ENCODE results near the gene PEX14. TPM values are rescaled to one million over a fixed set of nuclear protein-coding genes. Genes with fewer than 3 reads are reported as not detected.

The PEX14 gene
- total and polyA plus RNA-seq, 9 of the 15 experiments (the other 6 are each of a cell fraction or from before 2014, with no cell fraction given) = 2.6 to 45.7 (median 22.7) TPM

DNA sequence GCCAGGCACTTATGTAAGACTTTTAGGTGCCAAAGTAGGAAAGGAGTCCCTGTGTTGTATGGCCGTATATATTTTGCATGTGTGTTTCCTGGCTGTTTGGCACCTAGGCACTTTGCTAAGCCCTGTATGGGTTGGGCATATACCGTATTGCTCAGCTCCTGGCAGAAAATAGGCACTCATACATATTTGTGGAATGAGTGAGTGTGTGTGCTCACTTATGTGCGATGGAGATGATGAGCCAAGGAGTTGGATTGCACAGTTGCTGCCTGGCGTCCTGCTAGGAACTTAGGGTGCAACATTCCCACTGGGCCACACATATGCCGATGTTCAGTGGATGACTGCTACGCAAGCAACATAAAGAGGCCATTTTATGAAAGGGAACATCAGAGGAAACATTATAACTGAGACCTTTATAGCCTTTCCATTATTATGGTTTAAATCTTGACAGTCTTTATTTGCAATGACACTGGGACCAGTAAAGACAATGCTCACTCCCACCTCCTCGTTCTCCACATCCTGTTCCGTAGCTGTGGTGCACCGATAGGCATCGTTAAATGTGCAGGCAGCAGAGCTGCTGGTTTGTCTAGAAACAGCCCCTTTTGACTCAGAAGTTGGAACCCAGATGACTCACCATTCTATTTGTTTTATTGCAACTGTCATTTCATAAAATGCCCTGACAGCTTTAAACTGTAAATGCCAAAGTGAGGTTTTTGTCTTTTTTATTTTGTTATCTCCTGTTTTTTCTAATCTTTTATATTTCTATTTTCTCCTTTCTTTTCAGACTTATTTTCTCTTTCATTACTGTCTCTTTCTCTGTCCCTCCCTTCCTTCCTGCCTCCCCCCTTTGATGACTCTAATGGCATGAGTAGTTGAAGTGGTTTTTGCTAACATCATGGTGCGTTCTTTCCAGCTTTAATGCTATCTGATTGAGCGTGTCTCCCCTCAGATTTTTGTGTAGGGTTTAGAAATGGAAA is 36.1 kb downstream of the PEX14 start (continued):
- TF ChIP-seq KLF16 (IDR thresholded peaks at IDR 0.05) (peak; percentile 66; the same call in 1 of the 2 replicates), TARDBP (IDR thresholded peaks at IDR 0.05) (no peak), CBX3 (IDR thresholded peaks at IDR 0.05; ENCODE audit: borderline replicate concordance in 1 of 2, low read length in 2 of 2) (peak in 1 of 2 experiments; percentile 43; a peak in 1 of 3 replicates), ZSCAN29 (IDR thresholded peaks at IDR 0.05) (no peak), E2F3 (CRISPR knock-in tag; IDR thresholded peaks at IDR 0.05) (peak; percentile 48; the same call in 1 of the 2 replicates), PHF21A (IDR thresholded peaks at IDR 0.05; ENCODE audit: borderline replicate concordance, low read depth) (peak; percentile 60; the same call in 1 of the 2 replicates), CBFB (CRISPR knock-in tag; IDR thresholded peaks at IDR 0.05) (no peak; the same call in 1 of the 2 replicates), ZNF764 (CRISPR knock-in tag; IDR thresholded peaks at IDR 0.05; ENCODE audit: low read depth) (no peak), HNRNPUL1 (IDR thresholded peaks at IDR 0.05; ENCODE audit: low read length) (no peak), PTRF (tag; IDR thresholded peaks at IDR 0.05) (no peak), TCF3 (CRISPR knock-in tag; IDR thresholded peaks at IDR 0.05) (peak; percentile 88), L3MBTL2 (IDR thresholded peaks at IDR 0.05) (no peak), EP300 (IDR thresholded peaks at IDR 0.05; ENCODE audit: low read length) (peak; percentile 86), EHMT2 (IDR thresholded peaks at IDR 0.05) (peak; percentile 87), FOXJ3 (CRISPR knock-in tag; IDR thresholded peaks at IDR 0.05) (no peak), ZNF316 (IDR thresholded peaks at IDR 0.05) (peak; percentile 91)
- TF ChIP-seq, protein P1, sequence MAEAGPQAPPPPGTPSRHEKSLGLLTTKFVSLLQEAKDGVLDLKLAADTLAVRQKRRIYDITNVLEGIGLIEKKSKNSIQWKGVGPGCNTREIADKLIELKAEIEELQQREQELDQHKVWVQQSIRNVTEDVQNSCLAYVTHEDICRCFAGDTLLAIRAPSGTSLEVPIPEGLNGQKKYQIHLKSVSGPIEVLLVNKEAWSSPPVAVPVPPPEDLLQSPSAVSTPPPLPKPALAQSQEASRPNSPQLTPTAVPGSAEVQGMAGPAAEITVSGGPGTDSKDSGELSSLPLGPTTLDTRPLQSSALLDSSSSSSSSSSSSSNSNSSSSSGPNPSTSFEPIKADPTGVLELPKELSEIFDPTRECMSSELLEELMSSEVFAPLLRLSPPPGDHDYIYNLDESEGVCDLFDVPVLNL (CRISPR knock-in tag; IDR thresholded peaks at IDR 0.05; ENCODE audit: low read depth) = no peak
- TF ChIP-seq, protein P2, sequence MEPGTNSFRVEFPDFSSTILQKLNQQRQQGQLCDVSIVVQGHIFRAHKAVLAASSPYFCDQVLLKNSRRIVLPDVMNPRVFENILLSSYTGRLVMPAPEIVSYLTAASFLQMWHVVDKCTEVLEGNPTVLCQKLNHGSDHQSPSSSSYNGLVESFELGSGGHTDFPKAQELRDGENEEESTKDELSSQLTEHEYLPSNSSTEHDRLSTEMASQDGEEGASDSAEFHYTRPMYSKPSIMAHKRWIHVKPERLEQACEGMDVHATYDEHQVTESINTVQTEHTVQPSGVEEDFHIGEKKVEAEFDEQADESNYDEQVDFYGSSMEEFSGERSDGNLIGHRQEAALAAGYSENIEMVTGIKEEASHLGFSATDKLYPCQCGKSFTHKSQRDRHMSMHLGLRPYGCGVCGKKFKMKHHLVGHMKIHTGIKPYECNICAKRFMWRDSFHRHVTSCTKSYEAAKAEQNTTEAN (CRISPR knock-in tag; IDR thresholded peaks at IDR 0.05) = no peak
- TF ChIP-seq, protein P3, sequence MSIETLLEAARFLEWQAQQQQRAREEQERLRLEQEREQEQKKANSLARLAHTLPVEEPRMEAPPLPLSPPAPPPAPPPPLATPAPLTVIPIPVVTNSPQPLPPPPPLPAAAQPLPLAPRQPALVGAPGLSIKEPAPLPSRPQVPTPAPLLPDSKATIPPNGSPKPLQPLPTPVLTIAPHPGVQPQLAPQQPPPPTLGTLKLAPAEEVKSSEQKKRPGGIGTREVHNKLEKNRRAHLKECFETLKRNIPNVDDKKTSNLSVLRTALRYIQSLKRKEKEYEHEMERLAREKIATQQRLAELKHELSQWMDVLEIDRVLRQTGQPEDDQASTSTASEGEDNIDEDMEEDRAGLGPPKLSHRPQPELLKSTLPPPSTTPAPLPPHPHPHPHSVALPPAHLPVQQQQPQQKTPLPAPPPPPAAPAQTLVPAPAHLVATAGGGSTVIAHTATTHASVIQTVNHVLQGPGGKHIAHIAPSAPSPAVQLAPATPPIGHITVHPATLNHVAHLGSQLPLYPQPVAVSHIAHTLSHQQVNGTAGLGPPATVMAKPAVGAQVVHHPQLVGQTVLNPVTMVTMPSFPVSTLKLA (conservative IDR thresholded peaks at IDR 0.05) = peak in 1 of 2 experiments; percentile 72; a peak in 3 of 4 replicates
- TF ChIP-seq, protein P4, sequence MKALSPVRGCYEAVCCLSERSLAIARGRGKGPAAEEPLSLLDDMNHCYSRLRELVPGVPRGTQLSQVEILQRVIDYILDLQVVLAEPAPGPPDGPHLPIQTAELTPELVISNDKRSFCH (CRISPR knock-in tag; IDR thresholded peaks at IDR 0.05) = no peak
- TF ChIP-seq, protein P4 (tag; IDR thresholded peaks at IDR 0.05) = no peak
- TF ChIP-seq, protein P5, sequence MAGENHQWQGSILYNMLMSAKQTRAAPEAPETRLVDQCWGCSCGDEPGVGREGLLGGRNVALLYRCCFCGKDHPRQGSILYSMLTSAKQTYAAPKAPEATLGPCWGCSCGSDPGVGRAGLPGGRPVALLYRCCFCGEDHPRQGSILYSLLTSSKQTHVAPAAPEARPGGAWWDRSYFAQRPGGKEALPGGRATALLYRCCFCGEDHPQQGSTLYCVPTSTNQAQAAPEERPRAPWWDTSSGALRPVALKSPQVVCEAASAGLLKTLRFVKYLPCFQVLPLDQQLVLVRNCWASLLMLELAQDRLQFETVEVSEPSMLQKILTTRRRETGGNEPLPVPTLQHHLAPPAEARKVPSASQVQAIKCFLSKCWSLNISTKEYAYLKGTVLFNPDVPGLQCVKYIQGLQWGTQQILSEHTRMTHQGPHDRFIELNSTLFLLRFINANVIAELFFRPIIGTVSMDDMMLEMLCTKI (IDR thresholded peaks at IDR 0.05; ENCODE audit: partially characterized antibody) = no peak
